CD14-positive monocyte (primary cell): Measurements from ENCODE around the gene GFM1. TPM values are rescaled to one million over a fixed set of nuclear protein-coding genes. Genes with fewer than 3 reads are reported as not detected.

ENCODE experiments used
- DNase-seq, 3 donors: peaks; one replicate each; pipeline ENCODE4 v3.0.0-alpha.2; 2011 to 2022
- H2AFZ ChIP-seq: 2 replicates; pipeline ENCODE4 v1.6.0; 2012; ENCODE audit warnings: mild to moderate bottlenecking, low read depth, low read length, inconsistent platforms; ENCODE audit not compliant: insufficient read depth, poor library complexity, severe bottlenecking
- H3K27ac ChIP-seq, 2 donors: 1 replicate in 1 of 2; 2 replicates in 1 of 2; pipeline ENCODE4 v1.5.1; 2012 to 2013; ENCODE audit warnings: low read length in 2 of 2, control low read depth in 1 of 2, inconsistent platforms in 1 of 2, low read depth in 1 of 2, mild to moderate bottlenecking in 1 of 2
- H3K27me3 ChIP-seq, 2 donors: one replicate each; pipeline versions ENCODE4 v1.6.0 to v1.6.1; 2011 to 2013; ENCODE audit warnings: low read length in 2 of 2; ENCODE audit not compliant: control insufficient read depth in 2 of 2, insufficient read depth in 2 of 2
- H3K36me3 ChIP-seq, 2 donors: replicated peaks in 1 of 2; 1 replicate in 1 of 2; 2 replicates in 1 of 2; pipeline versions ENCODE4 v1.5.1 to v1.6.1; 2012 to 2013; ENCODE audit warnings: low read length in 2 of 2, control low read depth in 1 of 2, inconsistent platforms in 1 of 2, mild to moderate bottlenecking in 1 of 2; ENCODE audit not compliant: insufficient read depth in 2 of 2, control insufficient read depth in 1 of 2
- H3K4me1 ChIP-seq, 2 donors: 1 replicate in 1 of 2; 2 replicates in 1 of 2; pipeline versions ENCODE4 v1.5.1 to v1.6.1; 2012 to 2013; ENCODE audit warnings: low read length in 2 of 2, control low read depth in 1 of 2, inconsistent platforms in 1 of 2, mild to moderate bottlenecking in 1 of 2, moderate library complexity in 1 of 2; ENCODE audit not compliant: insufficient read depth in 2 of 2, control insufficient read depth in 1 of 2
- H3K4me2 ChIP-seq: replicated peaks from 2 replicates; pipeline ENCODE3; 2012; ENCODE audit warnings: low read length, moderate library complexity, mild to moderate bottlenecking; ENCODE audit not compliant: poor library complexity, severe bottlenecking; ENCODE audit errors: extremely low read depth
- H3K4me3 ChIP-seq, 3 experiments: fragments of 200-600 bp in 1 of 3; sonication (generic) in 1 of 3; replicated peaks in 1 of 3; 1 replicate in 2 of 3; 2 replicates in 1 of 3; pipeline ENCODE4 v1.5.1; 2011 to 2013; ENCODE audit warnings: low read length in 3 of 3, mild to moderate bottlenecking in 3 of 3, control low read depth in 2 of 3, low read depth in 2 of 3, inconsistent platforms in 1 of 3, moderate library complexity in 1 of 3
- H3K79me2 ChIP-seq: 2 replicates; pipeline ENCODE4 v1.6.0; 2012; ENCODE audit warnings: mild to moderate bottlenecking, control low read depth, inconsistent platforms, low read length, moderate library complexity; ENCODE audit not compliant: insufficient read depth
- H3K9ac ChIP-seq: 2 replicates; pipeline ENCODE4 v1.6.0; 2017; ENCODE audit warnings: low read length, mild to moderate bottlenecking; ENCODE audit not compliant: insufficient read depth, poor library complexity, severe bottlenecking
- H3K9me3 ChIP-seq, 2 donors: replicated peaks in 1 of 2; 1 replicate in 1 of 2; 2 replicates in 1 of 2; pipeline versions ENCODE4 v1.5.1 to v1.6.1; 2012 to 2013; ENCODE audit warnings: low read length in 2 of 2, control low read depth in 1 of 2; ENCODE audit not compliant: control insufficient read depth in 1 of 2, insufficient read depth in 1 of 2
- H4K20me1 ChIP-seq: 2 replicates; pipeline ENCODE4 v1.6.0; 2012; ENCODE audit warnings: mild to moderate bottlenecking, low read length, control low read depth, moderate library complexity; ENCODE audit not compliant: insufficient read depth
- H3K27ac Mint-ChIP-seq, 7 donors: one replicate each; pipeline ENCODE4 v1.8.0; 2020; ENCODE audit warnings: mild to moderate bottlenecking in 7 of 7, mixed read lengths in 7 of 7, moderate library complexity in 6 of 7, inconsistent platforms in 2 of 7
- H3K27me3 Mint-ChIP-seq, 3 donors: one replicate each; pipeline ENCODE4 v1.8.0; 2021 to 2022; ENCODE audit warnings: low read depth in 3 of 3, mild to moderate bottlenecking in 3 of 3, mixed read lengths in 3 of 3, moderate library complexity in 3 of 3, inconsistent platforms in 1 of 3
- H3K36me3 Mint-ChIP-seq, 2 donors: one replicate each; pipeline ENCODE4 v1.8.0; 2020; ENCODE audit warnings: mixed read lengths in 2 of 2, inconsistent platforms in 1 of 2, mild to moderate bottlenecking in 1 of 2
- H3K4me1 Mint-ChIP-seq: one replicate; pipeline ENCODE4 v1.8.0; 2020; ENCODE audit warnings: mild to moderate bottlenecking, mixed read lengths
- H3K4me3 Mint-ChIP-seq, 2 donors: one replicate each; pipeline ENCODE4 v1.8.0; 2020; ENCODE audit warnings: mild to moderate bottlenecking in 2 of 2, mixed read lengths in 2 of 2, moderate library complexity in 1 of 2
- H3K9me3 Mint-ChIP-seq, 7 donors: one replicate each; pipeline ENCODE4 v1.8.0; 2020 to 2022; ENCODE audit warnings: mixed read lengths in 7 of 7, mild to moderate bottlenecking in 6 of 7, moderate library complexity in 6 of 7, inconsistent platforms in 2 of 7
- CTCF ChIP-seq: fragments of 200-600 bp; IDR thresholded peaks from one replicate; pipeline ENCODE4 v1.8.0; 2022; ENCODE audit warnings: antibody characterized with exemption, mild to moderate bottlenecking
- WGBS: methylation state at CpG from one replicate; pipeline ENCODE4 v1.1.5; 2013; ENCODE audit warnings: missing lambda C conversion rate; ENCODE audit not compliant: insufficient coverage; 5-methylcytosine and 5-hydroxymethylcytosine counted together
- intact Hi-C, 2 donors: fragments of 100-400 bp; cut with micrococcal nuclease; formaldehyde crosslinking; loops; one replicate each; pipeline versions ENCODE4 v1.15.0 to v1.15.1; 2023
- polyA plus RNA-seq, 3 donors: library from polyadenylated mRNA; depleted of rRNA in 1 of 3; unstranded in 2 of 3; stranded (reverse) in 1 of 3; fragments of 300-500 nt in 2 of 3; fragments of >200 nt in 1 of 3; fragmentation: Illumina TruSeq in 2 of 3; gene quantifications; 1 replicate in 2 of 3; 2 replicates in 1 of 3; pipeline ENCODE4 v1.2.3, GENCODE V29; 2012 to 2021

The GFM1 gene
- polyA plus RNA-seq, 3 donors, result 11.2 to 21.3 (median 18.5) TPM

- Histone ChIP-seq H3K4me3 (no peak overlapping the region), H3K27me3 (no peaks in the 10 kb centered on the region), H3K79me2 (no peaks in the 10 kb centered on the region), H3K9ac (no peak overlapping the region), H2AFZ (no peak overlapping the region), H3K27ac (no peak overlapping the region), H3K36me3 (no peaks in the 10 kb centered on the region), H3K4me1 (no peaks in the 10 kb centered on the region), H4K20me1 (no peaks in the 10 kb centered on the region), H3K9me3 (peaks cover 8 to 9% of the 10 kb centered on the region in 2 donors), H3K4me2 (no peak overlapping the region)
- WGBS, result no CpG with 5 or more reads among the region's 1 CpG
- TF ChIP-seq CTCF, result no peak
- intact Hi-C loops, result no loop called here
- Mint-ChIP-seq H3K27ac (no peak overlapping the region), H3K36me3 (no peaks in the 10 kb centered on the region), H3K9me3 (peaks cover 7 to 24% (median 13%) of the 10 kb centered on the region in 7 donors), H3K4me3 (no peak overlapping the region), H3K4me1 (no peaks in the 10 kb centered on the region), H3K27me3 (peaks cover 0 to 3% (median 2%) of the 10 kb centered on the region in 3 donors)
- DNase-seq, result no peak
Observed at GRCh38 chr3:158625881-158626280, 18.4 kb upstream of the GFM1 start.

GRCh38 chr3:158631981-158632380 is 12.3 kb upstream of the GFM1 start:
- no peak overlapping the region for H2AFZ ChIP-seq
- no peaks in the 10 kb centered on the region for H3K9me3 ChIP-seq
- Mint-ChIP-seq H3K9me3 (peaks cover 4 to 14% (median 10%) of the 10 kb centered on the region in 7 donors), H3K4me1 (no peaks in the 10 kb centered on the region), H3K4me3 (no peak overlapping the region), H3K27me3 (peaks cover 0 to 10% (median 0%) of the 10 kb centered on the region in 3 donors), H3K36me3 (no peaks in the 10 kb centered on the region), H3K27ac (no peak overlapping the region)
- H3K79me2 ChIP-seq, result no peaks in the 10 kb centered on the region
- H3K4me3 ChIP-seq, result no peak overlapping the region
- no peaks in the 10 kb centered on the region for H3K36me3 ChIP-seq
- no peaks in the 10 kb centered on the region for H4K20me1 ChIP-seq
- no peak for TF ChIP-seq CTCF
- no peak overlapping the region for H3K4me2 ChIP-seq
- DNase-seq, result no peak
- H3K27me3 ChIP-seq, result no peaks in the 10 kb centered on the region
- intact Hi-C loops, result no loop called here
- no peak overlapping the region for H3K27ac ChIP-seq
- H3K4me1 ChIP-seq, result no peaks in the 10 kb centered on the region
- H3K9ac ChIP-seq, result no peak overlapping the region
